COR-L47 (cell line): ENCODE data around the gene SSU72.
"Not testable (repeated sequence)": the region's sequence is repeated elsewhere in the genome, so short reads cannot be mapped to it uniquely, and the experiment has no call there.

Experiments
- DNase-seq: peaks from one replicate; lab custom pipeline; 2025; lab: John Stamatoyannopoulos, UW

Gene SSU72

DNA sequence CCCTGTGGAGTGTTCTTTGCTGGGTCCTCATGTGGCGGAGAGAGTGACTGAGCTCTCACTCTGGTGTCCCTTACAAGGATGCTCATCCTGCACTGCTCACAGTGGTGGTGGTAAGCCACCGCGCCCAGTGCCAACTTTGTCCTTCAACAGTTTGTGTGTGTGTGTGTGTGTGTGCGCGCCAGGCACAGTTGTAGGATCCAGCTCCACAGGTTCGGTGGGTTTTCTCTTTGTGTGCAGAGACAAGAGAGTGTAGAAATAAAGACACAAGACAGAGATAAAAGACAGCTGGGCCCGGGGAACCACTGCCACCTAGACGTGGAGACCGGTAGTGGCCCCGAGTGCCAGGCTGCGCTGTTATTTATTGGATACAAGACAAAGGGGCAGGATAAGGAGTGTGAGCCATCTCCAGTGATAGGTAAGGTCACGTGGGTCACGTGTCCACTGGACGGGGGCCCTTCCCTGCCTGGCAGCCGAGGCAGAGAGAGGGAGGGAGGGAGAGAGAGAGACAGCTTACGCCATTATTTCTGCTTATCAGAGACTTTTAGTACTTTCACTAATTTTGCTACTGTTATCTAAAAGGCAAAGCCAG, 69.8 kb downstream of the SSU72 start:
- peak; percentile 80 for DNase-seq

- not testable (repeated sequence) for DNase-seq
Observed at GRCh38 chr1:1495461-1495975, 79.1 kb downstream of the SSU72 start.

DNA sequence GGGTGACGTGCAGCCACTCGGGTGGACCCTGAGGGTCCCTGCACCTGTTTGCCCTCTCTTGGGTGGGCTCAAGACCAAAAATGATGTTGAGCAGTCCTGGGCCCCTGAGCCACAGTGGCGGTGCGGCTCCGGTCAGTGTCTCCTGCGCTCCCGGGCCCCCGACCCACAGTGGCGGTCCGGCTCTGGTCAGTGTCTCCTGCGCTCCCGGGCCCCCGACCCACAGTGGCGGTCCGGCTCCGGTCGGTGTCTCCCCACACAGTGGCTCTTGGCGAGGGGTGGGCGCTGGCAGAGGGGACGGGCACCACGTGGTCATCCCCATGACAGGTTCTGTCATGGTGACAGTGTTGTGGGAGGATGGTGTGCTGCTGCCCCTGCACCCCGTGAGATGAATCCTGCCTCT, 80.4 kb downstream of the SSU72 start:
- DNase-seq: not testable (repeated sequence)
